ENCODE measurements around the gene SGTA. TPM values are rescaled to one million over a fixed set of nuclear protein-coding genes. Genes with fewer than 3 reads are reported as not detected.
A peak's percentile ranks its signal among the peaks of the same experiment; 100 is the strongest.

SGTA gene
- total and polyA plus RNA-seq, 2 of the 13 experiments (the other 11 are each of a cell fraction or from before 2014, with no cell fraction given): 43.9 to 47.4 TPM

DNA sequence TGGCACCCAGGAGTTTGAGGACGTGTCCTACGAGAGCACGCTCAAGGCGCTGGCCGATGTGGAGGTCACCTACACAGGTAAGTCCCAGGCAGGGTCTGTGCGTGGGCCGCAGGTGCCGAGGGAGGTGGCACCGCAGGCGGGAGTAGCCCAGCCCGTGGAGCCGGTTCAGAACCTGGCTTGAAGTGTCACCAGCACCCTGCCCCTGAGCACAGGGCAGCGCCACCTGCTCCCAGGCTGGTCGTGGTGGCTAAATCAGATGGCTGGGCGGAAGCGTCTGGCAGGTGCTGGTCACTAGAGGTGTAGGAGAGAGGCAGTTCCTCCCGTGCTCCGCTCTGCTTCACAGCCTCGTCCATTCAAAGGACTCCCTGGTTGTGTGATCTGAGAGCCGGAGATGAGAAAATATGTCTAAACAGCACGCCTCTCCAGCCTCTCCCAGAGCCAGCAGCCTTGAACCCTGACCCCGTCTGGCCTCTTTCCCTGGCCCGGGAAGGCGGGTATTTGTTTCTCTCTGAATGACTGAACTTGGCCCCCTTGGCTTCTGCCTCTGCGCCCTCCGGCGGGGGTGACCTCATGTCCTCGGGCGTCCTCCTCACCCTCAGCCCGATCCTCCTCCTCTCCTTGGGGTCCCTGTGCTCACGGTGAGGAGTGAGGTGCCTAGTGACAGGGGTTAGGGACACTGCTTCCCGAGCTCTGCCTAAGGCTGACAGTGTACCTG is 7.6 kb upstream of the SGTA start (continued):
- TF ChIP-seq ZNF629 (CRISPR knock-in tag; conservative IDR thresholded peaks at IDR 0.05): no peak
- no peak for TF ChIP-seq ZNF496 (CRISPR knock-in tag; IDR thresholded peaks at IDR 0.05; ENCODE audit: insufficient replicate concordance)
- TF ChIP-seq, protein P1, sequence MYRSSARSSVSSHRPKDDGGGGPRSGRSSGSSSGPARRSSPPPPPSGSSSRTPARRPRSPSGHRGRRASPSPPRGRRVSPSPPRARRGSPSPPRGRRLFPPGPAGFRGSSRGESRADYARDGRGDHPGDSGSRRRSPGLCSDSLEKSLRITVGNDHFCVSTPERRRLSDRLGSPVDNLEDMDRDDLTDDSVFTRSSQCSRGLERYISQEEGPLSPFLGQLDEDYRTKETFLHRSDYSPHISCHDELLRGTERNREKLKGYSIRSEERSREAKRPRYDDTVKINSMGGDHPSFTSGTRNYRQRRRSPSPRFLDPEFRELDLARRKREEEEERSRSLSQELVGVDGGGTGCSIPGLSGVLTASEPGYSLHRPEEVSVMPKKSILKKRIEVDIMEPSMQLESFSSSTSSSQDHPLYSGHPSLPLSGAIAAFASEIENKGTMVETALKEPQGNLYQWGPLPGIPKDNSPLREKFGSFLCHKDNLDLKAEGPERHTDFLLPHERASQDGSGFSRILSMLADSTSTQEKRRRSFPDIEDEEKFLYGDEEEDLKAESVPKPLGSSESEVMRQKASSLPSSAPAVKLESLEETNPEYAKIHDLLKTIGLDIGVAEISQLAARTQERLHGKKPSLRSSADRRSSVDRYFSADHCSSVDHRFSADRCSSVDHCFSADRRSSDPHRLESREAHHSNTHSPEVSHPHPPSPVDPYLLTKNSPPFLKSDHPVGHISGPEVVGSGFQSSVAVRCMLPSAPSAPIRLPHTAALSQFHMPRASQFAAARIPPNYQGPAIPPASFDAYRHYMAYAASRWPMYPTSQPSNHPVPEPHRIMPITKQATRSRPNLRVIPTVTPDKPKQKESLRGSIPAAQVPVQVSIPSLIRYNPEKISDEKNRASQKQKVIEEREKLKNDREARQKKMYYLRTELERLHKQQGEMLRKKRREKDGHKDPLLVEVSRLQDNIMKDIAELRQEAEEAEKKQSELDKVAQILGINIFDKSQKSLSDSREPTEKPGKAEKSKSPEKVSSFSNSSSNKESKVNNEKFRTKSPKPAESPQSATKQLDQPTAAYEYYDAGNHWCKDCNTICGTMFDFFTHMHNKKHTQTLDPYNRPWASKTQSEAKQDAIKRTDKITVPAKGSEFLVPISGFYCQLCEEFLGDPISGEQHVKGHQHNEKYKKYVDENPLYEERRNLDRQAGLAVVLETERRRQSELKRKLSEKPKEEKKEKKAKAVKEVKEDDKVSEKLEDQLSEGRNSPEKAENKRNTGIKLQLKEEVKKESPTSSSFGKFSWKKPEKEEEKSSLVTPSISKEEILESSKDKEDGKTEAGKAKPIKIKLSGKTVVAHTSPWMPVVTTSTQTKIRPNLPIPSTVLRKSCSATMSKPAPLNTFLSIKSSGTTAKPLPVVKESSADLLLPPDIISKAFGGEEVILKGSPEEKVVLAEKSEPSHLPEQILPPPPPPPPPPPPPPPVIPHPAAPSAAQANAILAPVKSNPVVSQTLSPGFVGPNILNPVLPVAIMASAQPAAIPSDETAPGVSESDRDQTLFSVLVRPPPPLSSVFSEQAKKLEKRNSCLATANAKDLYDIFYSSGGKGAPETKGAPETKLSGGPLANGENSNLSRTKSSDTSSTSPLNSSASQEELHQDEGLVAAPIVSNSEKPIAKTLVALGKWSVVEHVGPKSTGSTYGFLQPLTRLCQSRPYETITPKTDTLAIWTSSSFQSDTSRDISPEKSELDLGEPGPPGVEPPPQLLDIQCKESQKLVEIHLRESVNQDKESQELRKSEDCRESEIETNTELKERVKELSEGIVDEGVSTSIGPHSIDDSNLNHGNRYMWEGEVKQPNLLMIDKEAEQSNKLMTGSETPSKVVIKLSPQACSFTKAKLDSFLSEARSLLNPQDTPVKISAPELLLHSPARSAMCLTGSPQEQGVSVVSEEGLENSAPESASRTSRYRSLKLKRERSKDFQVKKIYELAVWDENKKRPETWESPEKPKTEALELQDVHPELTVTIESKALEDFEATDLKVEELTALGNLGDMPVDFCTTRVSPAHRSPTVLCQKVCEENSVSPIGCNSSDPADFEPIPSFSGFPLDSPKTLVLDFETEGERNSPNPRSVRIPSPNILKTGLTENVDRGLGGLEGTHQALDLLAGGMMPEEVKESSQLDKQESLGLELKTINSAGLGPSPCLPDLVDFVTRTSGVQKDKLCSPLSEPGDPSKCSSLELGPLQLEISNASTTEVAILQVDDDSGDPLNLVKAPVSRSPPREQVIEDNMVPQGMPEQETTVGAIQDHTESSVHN (CRISPR knock-in tag; IDR thresholded peaks at IDR 0.05): no peak
- no peak for TF ChIP-seq ASH2L (IDR thresholded peaks at IDR 0.05; ENCODE audit: insufficient read length, low read depth, low read length)
- TF ChIP-seq, protein P2, sequence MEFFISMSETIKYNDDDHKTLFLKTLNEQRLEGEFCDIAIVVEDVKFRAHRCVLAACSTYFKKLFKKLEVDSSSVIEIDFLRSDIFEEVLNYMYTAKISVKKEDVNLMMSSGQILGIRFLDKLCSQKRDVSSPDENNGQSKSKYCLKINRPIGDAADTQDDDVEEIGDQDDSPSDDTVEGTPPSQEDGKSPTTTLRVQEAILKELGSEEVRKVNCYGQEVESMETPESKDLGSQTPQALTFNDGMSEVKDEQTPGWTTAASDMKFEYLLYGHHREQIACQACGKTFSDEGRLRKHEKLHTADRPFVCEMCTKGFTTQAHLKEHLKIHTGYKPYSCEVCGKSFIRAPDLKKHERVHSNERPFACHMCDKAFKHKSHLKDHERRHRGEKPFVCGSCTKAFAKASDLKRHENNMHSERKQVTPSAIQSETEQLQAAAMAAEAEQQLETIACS (CRISPR knock-in tag; IDR thresholded peaks at IDR 0.05): 0 out of 2 replicates have a peak, but pooled peaks have one; percentile 30
- TF ChIP-seq MIER3 (CRISPR knock-in tag; IDR thresholded peaks at IDR 0.05; ENCODE audit: borderline replicate concordance): no peak
- TF ChIP-seq, protein P3, sequence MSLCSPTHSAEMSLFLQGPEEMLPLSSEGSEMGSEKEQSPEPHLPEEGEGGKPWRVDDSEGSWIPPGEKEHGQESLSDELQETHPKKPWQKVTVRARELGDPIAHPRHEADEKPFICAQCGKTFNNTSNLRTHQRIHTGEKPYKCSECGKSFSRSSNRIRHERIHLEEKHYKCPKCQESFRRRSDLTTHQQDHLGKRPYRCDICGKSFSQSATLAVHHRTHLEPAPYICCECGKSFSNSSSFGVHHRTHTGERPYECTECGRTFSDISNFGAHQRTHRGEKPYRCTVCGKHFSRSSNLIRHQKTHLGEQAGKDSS (CRISPR knock-in tag; IDR thresholded peaks at IDR 0.05; ENCODE audit: borderline replicate concordance, low read depth): peak; percentile 72; the same call in 1 of the 2 replicates
- no peak; the same call in 1 of the 2 replicates for TF ChIP-seq ZNF124 (CRISPR knock-in tag; IDR thresholded peaks at IDR 0.05)
- TF ChIP-seq, protein P4, sequence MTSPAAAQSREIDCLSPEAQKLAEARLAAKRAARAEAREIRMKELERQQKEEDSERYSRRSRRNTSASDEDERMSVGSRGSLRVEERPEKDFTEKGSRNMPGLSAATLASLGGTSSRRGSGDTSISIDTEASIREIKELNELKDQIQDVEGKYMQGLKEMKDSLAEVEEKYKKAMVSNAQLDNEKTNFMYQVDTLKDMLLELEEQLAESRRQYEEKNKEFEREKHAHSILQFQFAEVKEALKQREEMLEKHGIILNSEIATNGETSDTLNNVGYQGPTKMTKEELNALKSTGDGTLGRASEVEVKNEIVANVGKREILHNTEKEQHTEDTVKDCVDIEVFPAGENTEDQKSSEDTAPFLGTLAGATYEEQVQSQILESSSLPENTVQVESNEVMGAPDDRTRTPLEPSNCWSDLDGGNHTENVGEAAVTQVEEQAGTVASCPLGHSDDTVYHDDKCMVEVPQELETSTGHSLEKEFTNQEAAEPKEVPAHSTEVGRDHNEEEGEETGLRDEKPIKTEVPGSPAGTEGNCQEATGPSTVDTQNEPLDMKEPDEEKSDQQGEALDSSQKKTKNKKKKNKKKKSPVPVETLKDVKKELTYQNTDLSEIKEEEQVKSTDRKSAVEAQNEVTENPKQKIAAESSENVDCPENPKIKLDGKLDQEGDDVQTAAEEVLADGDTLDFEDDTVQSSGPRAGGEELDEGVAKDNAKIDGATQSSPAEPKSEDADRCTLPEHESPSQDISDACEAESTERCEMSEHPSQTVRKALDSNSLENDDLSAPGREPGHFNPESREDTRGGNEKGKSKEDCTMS (CRISPR knock-in tag; conservative IDR thresholded peaks at IDR 0.05): no peak
- peak; percentile 63 for TF ChIP-seq KDM5B (CRISPR knock-in tag; IDR thresholded peaks at IDR 0.05; ENCODE audit: borderline replicate concordance)
- TF ChIP-seq RBM39 (IDR thresholded peaks at IDR 0.05; ENCODE audit: low read depth, low read length, poor library complexity, severe bottlenecking): no peak
- TF ChIP-seq NCOA1 (CRISPR knock-in tag; IDR thresholded peaks at IDR 0.05): no peak
- no peak for TF ChIP-seq NCOA5 (CRISPR knock-in tag; IDR thresholded peaks at IDR 0.05)
- TF ChIP-seq CHCHD3 (CRISPR knock-in tag; IDR thresholded peaks at IDR 0.05): no peak
- no peak for TF ChIP-seq RFX5 (IDR thresholded peaks at IDR 0.05; ENCODE audit: low read depth, low read length)

Data from HepG2 (cell line).